Loucy (cell line): Measurements from ENCODE around the gene ADD1.

Source experiments
- EZH2phosphoT487 ChIP-seq: fragments of 200-600 bp; IDR thresholded peaks from 2 replicates; pipeline ENCODE4 v1.6.1; 2018; ENCODE audit warnings: antibody characterized with exemption, mild to moderate bottlenecking, moderate library complexity, borderline replicate concordance
- TF ChIP-seq, protein P1 (sequence below): fragments of 200-600 bp; sonication (generic); conservative IDR thresholded peaks from 2 replicates; pipeline ENCODE4 v1.5.1; 2014; ENCODE audit warnings: mild to moderate bottlenecking, antibody characterized with exemption, low read length

- TF ChIP-seq, protein P1, sequence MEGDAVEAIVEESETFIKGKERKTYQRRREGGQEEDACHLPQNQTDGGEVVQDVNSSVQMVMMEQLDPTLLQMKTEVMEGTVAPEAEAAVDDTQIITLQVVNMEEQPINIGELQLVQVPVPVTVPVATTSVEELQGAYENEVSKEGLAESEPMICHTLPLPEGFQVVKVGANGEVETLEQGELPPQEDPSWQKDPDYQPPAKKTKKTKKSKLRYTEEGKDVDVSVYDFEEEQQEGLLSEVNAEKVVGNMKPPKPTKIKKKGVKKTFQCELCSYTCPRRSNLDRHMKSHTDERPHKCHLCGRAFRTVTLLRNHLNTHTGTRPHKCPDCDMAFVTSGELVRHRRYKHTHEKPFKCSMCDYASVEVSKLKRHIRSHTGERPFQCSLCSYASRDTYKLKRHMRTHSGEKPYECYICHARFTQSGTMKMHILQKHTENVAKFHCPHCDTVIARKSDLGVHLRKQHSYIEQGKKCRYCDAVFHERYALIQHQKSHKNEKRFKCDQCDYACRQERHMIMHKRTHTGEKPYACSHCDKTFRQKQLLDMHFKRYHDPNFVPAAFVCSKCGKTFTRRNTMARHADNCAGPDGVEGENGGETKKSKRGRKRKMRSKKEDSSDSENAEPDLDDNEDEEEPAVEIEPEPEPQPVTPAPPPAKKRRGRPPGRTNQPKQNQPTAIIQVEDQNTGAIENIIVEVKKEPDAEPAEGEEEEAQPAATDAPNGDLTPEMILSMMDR: no peak
- TF ChIP-seq EZH2phosphoT487: no peak
Measured at GRCh38 chr4:2971275-2971674, 127.6 kb downstream of the ADD1 start.
